ENCODE data around the gene IGF1. TPM values are rescaled to one million over a fixed set of nuclear protein-coding genes. Genes with fewer than 3 reads are reported as not detected.

The IGF1 gene
- total RNA-seq, 4 donors from 2014 or later = 15.4 to 79.4 (median 45.3) TPM

DNA sequence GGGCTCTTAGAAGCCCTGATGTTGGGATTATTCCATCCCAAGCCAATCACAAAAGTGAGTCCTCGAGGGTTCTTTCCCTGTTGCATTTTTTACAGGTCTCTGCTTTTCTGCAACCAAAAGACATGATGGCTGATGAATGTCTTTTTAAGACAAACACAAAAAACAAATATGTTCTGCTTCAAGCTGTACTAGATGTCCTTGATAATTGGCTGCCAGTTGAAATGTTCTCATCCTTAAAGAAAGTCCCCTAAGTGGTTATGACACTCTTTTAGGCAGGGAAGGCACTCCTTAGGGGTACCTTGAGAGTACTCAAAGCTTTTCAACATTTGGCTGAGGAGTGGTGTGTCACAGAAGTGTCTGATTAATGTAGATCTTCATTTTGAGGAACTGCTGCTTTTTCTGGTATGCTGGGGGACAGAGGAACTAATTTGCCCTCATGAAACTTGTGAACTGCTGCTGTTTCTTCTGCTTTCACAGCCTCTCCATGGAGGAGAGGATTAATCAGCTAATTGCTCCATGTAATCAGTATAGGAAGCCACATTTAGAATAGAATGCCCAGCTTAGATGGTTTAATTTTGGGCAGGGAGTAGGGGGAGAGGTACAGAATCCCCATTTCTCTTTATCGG, 22.8 kb upstream of the IGF1 start:
- intact Hi-C loops (cut with DNase I) = no loop called here
- H3K4me3 ChIP-seq = no peak overlapping the region
- H3K9me3 ChIP-seq = peaks cover 0 to 11% (median 7%) of the 10 kb centered on the region in 4 donors
- DNase-seq (ENCODE audit: extremely low spot score) = no peak
- TF ChIP-seq, protein P1, sequence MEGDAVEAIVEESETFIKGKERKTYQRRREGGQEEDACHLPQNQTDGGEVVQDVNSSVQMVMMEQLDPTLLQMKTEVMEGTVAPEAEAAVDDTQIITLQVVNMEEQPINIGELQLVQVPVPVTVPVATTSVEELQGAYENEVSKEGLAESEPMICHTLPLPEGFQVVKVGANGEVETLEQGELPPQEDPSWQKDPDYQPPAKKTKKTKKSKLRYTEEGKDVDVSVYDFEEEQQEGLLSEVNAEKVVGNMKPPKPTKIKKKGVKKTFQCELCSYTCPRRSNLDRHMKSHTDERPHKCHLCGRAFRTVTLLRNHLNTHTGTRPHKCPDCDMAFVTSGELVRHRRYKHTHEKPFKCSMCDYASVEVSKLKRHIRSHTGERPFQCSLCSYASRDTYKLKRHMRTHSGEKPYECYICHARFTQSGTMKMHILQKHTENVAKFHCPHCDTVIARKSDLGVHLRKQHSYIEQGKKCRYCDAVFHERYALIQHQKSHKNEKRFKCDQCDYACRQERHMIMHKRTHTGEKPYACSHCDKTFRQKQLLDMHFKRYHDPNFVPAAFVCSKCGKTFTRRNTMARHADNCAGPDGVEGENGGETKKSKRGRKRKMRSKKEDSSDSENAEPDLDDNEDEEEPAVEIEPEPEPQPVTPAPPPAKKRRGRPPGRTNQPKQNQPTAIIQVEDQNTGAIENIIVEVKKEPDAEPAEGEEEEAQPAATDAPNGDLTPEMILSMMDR (IDR thresholded peaks at IDR 0.05) = no peak
- TF ChIP-seq EP300 (IDR thresholded peaks at IDR 0.05) = no peak
- no peak for TF ChIP-seq POLR2AphosphoS5 (IDR thresholded peaks at IDR 0.05)
- TF ChIP-seq POLR2A (IDR thresholded peaks at IDR 0.05; ENCODE audit: low read depth) = no peak
- no peaks in the 10 kb centered on the region for H3K36me3 ChIP-seq
- WGBS = 65% methylated on average over 2 of the region's 2 CpGs
- no peaks in the 10 kb centered on the region for H3K4me1 ChIP-seq
- H3K27me3 ChIP-seq = no peaks in the 10 kb centered on the region
- no peak overlapping the region for H3K27ac ChIP-seq (replicated peaks in 1 of 4)

DNA sequence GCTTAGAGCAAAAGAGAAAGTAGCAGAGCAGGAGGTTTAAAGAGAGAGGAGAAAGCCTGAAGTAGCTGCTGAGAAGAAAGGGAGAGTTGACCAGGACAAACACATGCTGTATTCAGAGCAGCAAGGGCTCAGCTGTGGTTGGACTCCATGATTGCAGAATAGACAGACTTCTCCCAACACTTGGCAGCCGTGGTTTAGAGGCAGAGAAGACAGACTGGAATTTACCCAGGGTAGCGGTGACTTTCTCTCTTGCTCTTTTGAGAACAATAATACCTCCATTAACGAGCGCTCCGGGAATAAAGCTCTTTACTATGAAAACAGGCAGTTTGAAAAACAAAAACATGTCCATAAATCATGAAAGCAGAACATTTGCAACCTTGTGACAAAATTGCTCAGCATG, 21.4 kb upstream of the IGF1 start:
- peaks cover 0 to 6% (median 3%) of the 10 kb centered on the region in 4 donors for H3K9me3 ChIP-seq
- intact Hi-C loops (cut with DNase I) = no loop called here
- H3K36me3 ChIP-seq = no peaks in the 10 kb centered on the region
- no peaks in the 10 kb centered on the region for H3K27me3 ChIP-seq
- H3K4me3 ChIP-seq = no peak overlapping the region
- no peak for DNase-seq (ENCODE audit: extremely low spot score)
- 83% methylated on average over 5 of the region's 5 CpGs for WGBS
- no peak overlapping the region for H3K27ac ChIP-seq (replicated peaks in 1 of 4)
- TF ChIP-seq POLR2A (IDR thresholded peaks at IDR 0.05; ENCODE audit: low read depth) (no peak), POLR2AphosphoS5 (IDR thresholded peaks at IDR 0.05) (no peak), EP300 (IDR thresholded peaks at IDR 0.05) (no peak)
- TF ChIP-seq, protein P1 (IDR thresholded peaks at IDR 0.05) = no peak
- no peaks in the 10 kb centered on the region for H3K4me1 ChIP-seq

DNA sequence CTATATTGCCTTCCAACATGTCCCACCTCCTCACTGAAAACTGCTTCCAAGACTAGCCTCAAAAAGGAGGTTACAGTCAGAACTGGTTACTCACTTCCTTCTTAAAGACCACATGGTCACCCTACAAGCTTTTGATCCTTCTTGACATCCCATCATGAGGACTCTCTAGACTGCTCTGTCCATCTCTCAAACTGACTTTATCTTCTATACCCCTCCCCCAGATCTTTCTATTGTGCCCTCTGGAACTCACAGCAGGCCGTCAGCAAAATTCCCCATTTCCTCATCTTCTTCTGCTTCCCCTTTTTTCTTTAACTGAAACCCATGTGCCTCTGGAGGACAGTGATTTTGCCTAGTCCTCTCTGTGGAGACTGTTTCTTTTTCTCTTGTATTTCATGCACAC, 18.1 kb upstream of the IGF1 start:
- DNase-seq (ENCODE audit: extremely low spot score) = no peak
- 63% methylated on average over 1 of the region's 1 CpG for whole genome bisulfite sequencing
- Histone ChIP-seq H3K27ac (replicated peaks in 1 of 4) (no peak overlapping the region), H3K9me3 (peaks cover 0 to 8% (median 2%) of the 10 kb centered on the region in 4 donors), H3K36me3 (no peaks in the 10 kb centered on the region), H3K4me3 (no peak overlapping the region), H3K4me1 (no peaks in the 10 kb centered on the region), H3K27me3 (no peaks in the 10 kb centered on the region)
- intact Hi-C loops (cut with DNase I) = no loop called here
- TF ChIP-seq EP300 (IDR thresholded peaks at IDR 0.05) (no peak), POLR2A (IDR thresholded peaks at IDR 0.05; ENCODE audit: low read depth) (no peak), POLR2AphosphoS5 (IDR thresholded peaks at IDR 0.05) (no peak)
- TF ChIP-seq, protein P1 (IDR thresholded peaks at IDR 0.05) = no peak

DNA sequence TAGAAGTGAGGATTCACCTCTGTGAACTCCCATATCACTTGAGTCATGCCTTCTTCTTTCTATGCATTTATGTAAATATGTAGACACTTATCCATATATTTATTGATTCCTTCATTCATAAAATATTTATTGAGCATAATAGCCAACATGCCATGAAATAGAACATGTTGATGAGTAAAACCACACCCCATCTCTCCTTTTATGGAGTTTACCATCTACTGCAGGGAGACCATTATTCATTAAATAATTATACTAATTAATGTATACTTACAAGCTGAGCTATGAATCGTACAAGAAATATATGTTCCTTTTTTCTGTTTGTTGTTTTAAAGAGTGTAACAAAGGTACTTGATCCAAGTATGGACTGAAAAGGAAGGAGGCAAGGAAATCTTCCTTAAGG, 17.4 kb upstream of the IGF1 start:
- no peak for DNase-seq (ENCODE audit: extremely low spot score)
- no peaks in the 10 kb centered on the region for H3K4me1 ChIP-seq
- peaks cover 0 to 8% (median 2%) of the 10 kb centered on the region in 4 donors for H3K9me3 ChIP-seq
- no peaks in the 10 kb centered on the region for H3K27me3 ChIP-seq
- intact Hi-C loops (cut with DNase I) = no loop called here
- 88% methylated on average over 1 of the region's 1 CpG for WGBS
- no peak for TF ChIP-seq POLR2A (IDR thresholded peaks at IDR 0.05; ENCODE audit: low read depth)
- TF ChIP-seq, protein P1 (IDR thresholded peaks at IDR 0.05) = no peak
- TF ChIP-seq EP300 (IDR thresholded peaks at IDR 0.05) = no peak
- no peak for TF ChIP-seq POLR2AphosphoS5 (IDR thresholded peaks at IDR 0.05)
- H3K36me3 ChIP-seq = no peaks in the 10 kb centered on the region
- no peak overlapping the region for H3K4me3 ChIP-seq
- H3K27ac ChIP-seq (replicated peaks in 1 of 4) = no peak overlapping the region

DNA sequence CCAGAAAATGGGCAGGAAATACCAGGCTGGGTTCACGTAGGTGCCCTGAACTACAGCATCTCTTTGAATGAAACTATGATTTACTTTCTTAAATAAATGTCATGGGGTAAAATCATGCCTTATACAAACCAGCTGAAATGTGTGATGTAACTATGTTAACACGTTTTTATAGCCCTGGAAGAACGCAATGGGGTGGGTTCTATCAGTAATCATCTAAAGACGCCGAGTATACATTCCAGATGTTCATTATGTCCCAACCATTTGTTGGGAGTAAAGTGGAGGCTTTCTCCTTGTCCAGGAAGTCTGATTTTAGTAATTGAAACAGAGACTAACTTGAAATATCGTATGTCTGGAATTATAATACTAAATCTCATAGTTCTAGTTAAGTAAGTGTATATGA, 16.2 kb upstream of the IGF1 start:
- intact Hi-C loops (cut with DNase I) = no loop called here
- no peaks in the 10 kb centered on the region for H3K4me1 ChIP-seq
- TF ChIP-seq POLR2AphosphoS5 (IDR thresholded peaks at IDR 0.05) (no peak), POLR2A (IDR thresholded peaks at IDR 0.05; ENCODE audit: low read depth) (no peak), EP300 (IDR thresholded peaks at IDR 0.05) (no peak)
- TF ChIP-seq, protein P1 (IDR thresholded peaks at IDR 0.05) = no peak
- H3K36me3 ChIP-seq = no peaks in the 10 kb centered on the region
- 75% methylated on average over 6 of the region's 6 CpGs for WGBS
- peaks cover 0 to 8% (median 2%) of the 10 kb centered on the region in 4 donors for H3K9me3 ChIP-seq
- no peak for DNase-seq (ENCODE audit: extremely low spot score)
- H3K27me3 ChIP-seq = no peaks in the 10 kb centered on the region
- no peak overlapping the region for H3K4me3 ChIP-seq
- H3K27ac ChIP-seq (replicated peaks in 1 of 4) = no peak overlapping the region
